ENCODE data around the gene SEMA4A. TPM values are rescaled to one million over a fixed set of nuclear protein-coding genes. Genes with fewer than 3 reads are reported as not detected.

Gene SEMA4A
- total RNA-seq, 1 donor from 2014 or later, result 0.66 TPM

DNA sequence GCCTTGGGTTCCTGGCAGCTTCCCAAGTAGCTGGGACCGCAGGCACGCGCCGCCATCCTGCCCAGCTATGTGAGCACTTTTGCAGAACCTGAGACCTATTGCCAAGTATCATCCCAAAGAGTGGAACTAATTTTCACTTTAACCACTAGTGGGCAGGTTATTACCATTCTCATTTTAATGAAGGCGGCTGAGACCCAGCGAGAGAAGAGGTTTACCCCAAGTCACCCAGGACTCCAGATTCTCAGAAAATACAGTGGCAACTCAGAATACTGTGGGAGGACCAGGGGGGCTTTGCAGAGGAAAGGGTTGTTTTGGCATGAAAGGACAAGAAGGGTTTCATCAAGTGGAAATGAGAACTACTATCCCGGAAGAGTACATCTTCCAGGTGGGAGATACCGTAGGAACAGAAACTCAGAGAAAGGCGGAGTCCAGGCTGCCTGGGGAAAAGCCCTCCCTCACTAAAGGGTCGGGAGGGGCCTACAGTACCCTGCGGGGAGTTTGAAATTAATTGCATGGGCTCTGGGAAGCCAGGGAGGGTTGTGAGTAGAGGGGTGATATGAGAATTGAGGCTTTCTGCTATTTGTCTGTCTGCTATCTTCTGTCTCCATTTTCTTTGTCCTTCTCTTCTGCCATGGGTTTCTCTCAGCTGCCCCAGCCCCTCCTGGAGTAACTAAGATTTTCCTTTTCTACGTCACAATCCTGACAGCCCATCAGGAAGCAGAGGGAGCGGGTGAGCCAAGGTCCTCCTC is 7.2 kb upstream of the SEMA4A start:
- peak overlapping the region; percentile 64 for H3K4me2 ChIP-seq (ENCODE audit: low read length)
- no peaks in the 10 kb centered on the region for H3K36me3 Mint-ChIP-seq (ENCODE audit: low read depth, unreplicated experiment)
- no peaks in the 10 kb centered on the region for H3K79me2 ChIP-seq (ENCODE audit: insufficient read depth, low read length)
- H3K27me3 ChIP-seq (ENCODE audit: insufficient read depth, low read length), result peaks cover 18% of the 10 kb centered on the region
- H3K27me3 Mint-ChIP-seq (ENCODE audit: low read depth, unreplicated experiment), result peaks cover 24% of the 10 kb centered on the region
- H3K4me1 Mint-ChIP-seq (ENCODE audit: low read depth, unreplicated experiment), result peaks cover 17% of the 10 kb centered on the region
- FAIRE-seq (peak; percentile 73), DNase-seq (ENCODE audit: low read depth) (peak; percentile 91)
- H3K4me3 ChIP-seq (ENCODE audit: insufficient read depth, low read depth, low read length), result no peak overlapping the region
- no peaks in the 10 kb centered on the region for H3K9me3 Mint-ChIP-seq (ENCODE audit: unreplicated experiment)
- H3K27ac ChIP-seq (ENCODE audit: low read depth, low read length), result no peak overlapping the region
- H4K20me1 ChIP-seq (ENCODE audit: insufficient read depth, low read length), result peaks cover 28% of the 10 kb centered on the region
- H3K9me3 ChIP-seq (ENCODE audit: insufficient read depth, low read depth, low read length), result no peaks in the 10 kb centered on the region
- peak overlapping the region; percentile 24 for H3K9ac ChIP-seq (ENCODE audit: low read length)
- no peaks in the 10 kb centered on the region for H3K36me3 ChIP-seq (ENCODE audit: insufficient read depth, low read length)
- peaks cover 25% of the 10 kb centered on the region for H3K4me1 ChIP-seq (ENCODE audit: insufficient read depth, low read length)
- TF ChIP-seq, protein P1, sequence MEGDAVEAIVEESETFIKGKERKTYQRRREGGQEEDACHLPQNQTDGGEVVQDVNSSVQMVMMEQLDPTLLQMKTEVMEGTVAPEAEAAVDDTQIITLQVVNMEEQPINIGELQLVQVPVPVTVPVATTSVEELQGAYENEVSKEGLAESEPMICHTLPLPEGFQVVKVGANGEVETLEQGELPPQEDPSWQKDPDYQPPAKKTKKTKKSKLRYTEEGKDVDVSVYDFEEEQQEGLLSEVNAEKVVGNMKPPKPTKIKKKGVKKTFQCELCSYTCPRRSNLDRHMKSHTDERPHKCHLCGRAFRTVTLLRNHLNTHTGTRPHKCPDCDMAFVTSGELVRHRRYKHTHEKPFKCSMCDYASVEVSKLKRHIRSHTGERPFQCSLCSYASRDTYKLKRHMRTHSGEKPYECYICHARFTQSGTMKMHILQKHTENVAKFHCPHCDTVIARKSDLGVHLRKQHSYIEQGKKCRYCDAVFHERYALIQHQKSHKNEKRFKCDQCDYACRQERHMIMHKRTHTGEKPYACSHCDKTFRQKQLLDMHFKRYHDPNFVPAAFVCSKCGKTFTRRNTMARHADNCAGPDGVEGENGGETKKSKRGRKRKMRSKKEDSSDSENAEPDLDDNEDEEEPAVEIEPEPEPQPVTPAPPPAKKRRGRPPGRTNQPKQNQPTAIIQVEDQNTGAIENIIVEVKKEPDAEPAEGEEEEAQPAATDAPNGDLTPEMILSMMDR (IDR thresholded peaks at IDR 0.05; ENCODE audit: insufficient read depth, low read depth, low read length), result peak; percentile 58
- no peak for TF ChIP-seq EZH2 (IDR thresholded peaks at IDR 0.05; ENCODE audit: insufficient read depth, low read length)
- peak overlapping the region; percentile 34 for H3K27ac Mint-ChIP-seq (ENCODE audit: unreplicated experiment)
- peak overlapping the region; percentile 8 for H3K4me3 Mint-ChIP-seq (ENCODE audit: unreplicated experiment)
- no peak overlapping the region for H2AFZ ChIP-seq (ENCODE audit: low read depth, low read length)

DNA sequence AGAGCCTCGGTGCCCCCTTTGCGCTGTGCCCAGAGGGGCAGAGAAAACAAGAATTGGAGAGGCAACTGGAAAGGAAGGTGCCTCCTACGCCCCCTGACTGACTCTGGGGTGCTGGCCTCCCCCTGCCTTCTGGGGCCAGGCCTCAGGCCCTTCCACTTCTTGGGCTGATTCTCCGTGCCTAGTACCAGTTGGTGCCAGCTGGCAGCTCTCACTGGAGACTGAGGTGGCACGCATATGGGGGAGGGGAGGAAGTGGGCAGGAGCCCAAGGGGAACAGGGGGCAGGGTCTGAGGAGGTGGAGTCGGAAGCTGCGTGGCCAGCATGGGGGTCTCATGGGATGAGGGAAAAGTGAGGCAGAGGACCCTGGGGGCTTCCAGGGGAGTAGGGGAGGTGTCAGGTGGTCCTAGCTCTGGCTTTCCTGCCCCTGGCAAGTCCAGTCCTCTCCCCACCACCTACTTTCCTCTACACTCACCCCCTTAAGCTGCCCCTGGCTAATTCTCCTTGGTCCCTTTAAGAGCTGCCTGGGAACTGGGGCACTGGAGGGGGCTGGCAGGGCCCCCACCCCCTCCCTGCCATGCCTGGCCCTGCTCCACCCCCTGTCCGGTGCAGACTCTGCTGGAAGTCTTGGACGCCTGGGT is 6.5 kb upstream of the SEMA4A start:
- Histone ChIP-seq H2AFZ (ENCODE audit: low read depth, low read length) (no peak overlapping the region), H3K79me2 (ENCODE audit: insufficient read depth, low read length) (no peaks in the 10 kb centered on the region), H3K9ac (ENCODE audit: low read length) (peak overlapping the region; percentile 24), H3K36me3 (ENCODE audit: insufficient read depth, low read length) (no peaks in the 10 kb centered on the region), H3K4me3 (ENCODE audit: insufficient read depth, low read depth, low read length) (no peak overlapping the region), H3K27me3 (ENCODE audit: insufficient read depth, low read length) (peaks cover 18% of the 10 kb centered on the region), H4K20me1 (ENCODE audit: insufficient read depth, low read length) (peaks cover 22% of the 10 kb centered on the region), H3K27ac (ENCODE audit: low read depth, low read length) (no peak overlapping the region), H3K4me1 (ENCODE audit: insufficient read depth, low read length) (peaks cover 27% of the 10 kb centered on the region), H3K9me3 (ENCODE audit: insufficient read depth, low read depth, low read length) (no peaks in the 10 kb centered on the region), H3K4me2 (ENCODE audit: low read length) (peak overlapping the region; percentile 64)
- no peaks in the 10 kb centered on the region for H3K36me3 Mint-ChIP-seq (ENCODE audit: low read depth, unreplicated experiment)
- FAIRE-seq, result no peak
- peaks cover 26% of the 10 kb centered on the region for H3K27me3 Mint-ChIP-seq (ENCODE audit: low read depth, unreplicated experiment)
- H3K4me3 Mint-ChIP-seq (ENCODE audit: unreplicated experiment), result no peak overlapping the region
- no peaks in the 10 kb centered on the region for H3K9me3 Mint-ChIP-seq (ENCODE audit: unreplicated experiment)
- H3K27ac Mint-ChIP-seq (ENCODE audit: unreplicated experiment), result no peak overlapping the region
- no peak for DNase-seq (ENCODE audit: low read depth)
- H3K4me1 Mint-ChIP-seq (ENCODE audit: low read depth, unreplicated experiment), result peaks cover 17% of the 10 kb centered on the region
- TF ChIP-seq EZH2 (IDR thresholded peaks at IDR 0.05; ENCODE audit: insufficient read depth, low read length), result no peak
- TF ChIP-seq, protein P1 (IDR thresholded peaks at IDR 0.05; ENCODE audit: insufficient read depth, low read depth, low read length), result no peak

DNA sequence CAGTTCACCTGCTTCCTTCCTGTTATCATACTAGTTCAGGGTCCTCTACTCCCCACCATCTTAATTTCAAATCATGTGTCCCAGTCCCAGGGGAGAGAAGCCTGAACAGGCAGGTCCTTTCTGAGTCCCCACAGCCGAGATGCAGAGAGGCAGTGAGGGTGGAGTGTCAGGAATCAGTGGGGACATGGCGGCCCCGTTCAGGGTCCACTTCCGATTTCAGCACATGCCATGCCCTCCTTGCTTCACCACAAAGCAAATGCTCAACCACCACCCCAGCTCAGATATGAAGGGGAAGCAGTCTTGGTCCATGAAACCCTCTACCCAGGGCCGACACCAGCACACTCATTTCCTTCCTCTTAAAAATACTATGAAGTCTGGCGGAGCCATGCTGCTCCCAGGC is 5.2 kb upstream of the SEMA4A start:
- DNase-seq (ENCODE audit: low read depth) (no peak), FAIRE-seq (no peak)

More for the DNA sequence above, 5.2 kb upstream of the SEMA4A start:
- Mint-ChIP-seq H3K4me3 (ENCODE audit: unreplicated experiment) (no peak overlapping the region), H3K4me1 (ENCODE audit: low read depth, unreplicated experiment) (peaks cover 17% of the 10 kb centered on the region), H3K27me3 (ENCODE audit: low read depth, unreplicated experiment) (peaks cover 30% of the 10 kb centered on the region), H3K27ac (ENCODE audit: unreplicated experiment) (no peak overlapping the region), H3K36me3 (ENCODE audit: low read depth, unreplicated experiment) (no peaks in the 10 kb centered on the region), H3K9me3 (ENCODE audit: unreplicated experiment) (no peaks in the 10 kb centered on the region)
- H4K20me1 ChIP-seq (ENCODE audit: insufficient read depth, low read length), result peaks cover 20% of the 10 kb centered on the region
- TF ChIP-seq EZH2 (IDR thresholded peaks at IDR 0.05; ENCODE audit: insufficient read depth, low read length), result no peak
- TF ChIP-seq, protein P1 (IDR thresholded peaks at IDR 0.05; ENCODE audit: insufficient read depth, low read depth, low read length), result no peak
- H3K36me3 ChIP-seq (ENCODE audit: insufficient read depth, low read length), result no peaks in the 10 kb centered on the region
- no peak overlapping the region for H3K4me3 ChIP-seq (ENCODE audit: insufficient read depth, low read depth, low read length)
- H3K9me3 ChIP-seq (ENCODE audit: insufficient read depth, low read depth, low read length), result no peaks in the 10 kb centered on the region
- H3K4me2 ChIP-seq (ENCODE audit: low read length), result no peak overlapping the region
- peaks cover 27% of the 10 kb centered on the region for H3K4me1 ChIP-seq (ENCODE audit: insufficient read depth, low read length)
- no peaks in the 10 kb centered on the region for H3K79me2 ChIP-seq (ENCODE audit: insufficient read depth, low read length)
- H2AFZ ChIP-seq (ENCODE audit: low read depth, low read length), result no peak overlapping the region
- no peak overlapping the region for H3K9ac ChIP-seq (ENCODE audit: low read length)
- peaks cover 18% of the 10 kb centered on the region for H3K27me3 ChIP-seq (ENCODE audit: insufficient read depth, low read length)
- no peak overlapping the region for H3K27ac ChIP-seq (ENCODE audit: low read depth, low read length)

Data from astrocyte (in vitro differentiated cells and primary cell).